Hepatocyte (in vitro differentiated cells): ENCODE results near the gene PITPNC1.

Experiments used
- EZH2 ChIP-seq: fragments of 200-600 bp; sonication (generic); IDR thresholded peaks from 2 replicates; pipeline ENCODE4 v1.6.1; 2016; ENCODE audit warnings: antibody characterized with exemption, mild to moderate bottlenecking, borderline replicate concordance
- EZH2phosphoT487 ChIP-seq: fragments of 200-600 bp; sonication (generic); IDR thresholded peaks from one replicate; pipeline ENCODE4 v1.6.1; 2018; ENCODE audit warnings: antibody characterized with exemption, mild to moderate bottlenecking, low read depth, moderate library complexity; ENCODE audit not compliant: unreplicated experiment, severe bottlenecking
- TF ChIP-seq, protein P1 (sequence below): fragments of 200-600 bp; sonication (generic); IDR thresholded peaks from 2 replicates; pipeline ENCODE4 v1.5.1; 2016; ENCODE audit warnings: antibody characterized with exemption, mild to moderate bottlenecking; ENCODE audit not compliant: poor library complexity

DNA sequence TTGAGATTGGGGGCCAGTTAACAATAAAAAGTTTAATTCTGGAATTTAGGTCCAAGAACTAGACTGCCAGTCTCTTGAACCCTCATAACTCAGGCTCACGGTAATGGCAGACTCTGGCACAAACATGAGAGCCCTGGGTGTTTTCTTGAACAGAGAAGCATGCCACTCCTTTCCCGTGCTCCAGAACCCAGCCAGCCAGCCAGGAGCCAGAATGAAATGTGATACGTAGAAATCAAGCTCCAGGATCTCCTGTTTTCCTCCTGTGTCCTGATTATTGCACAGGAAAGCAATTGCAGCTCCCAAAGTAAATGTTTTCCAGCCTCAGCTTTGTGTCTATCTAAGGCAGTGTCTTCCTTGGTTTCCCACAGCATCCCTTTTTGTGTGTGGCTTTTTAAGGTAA is 294.4 kb downstream of the PITPNC1 start:
- TF ChIP-seq, protein P1, sequence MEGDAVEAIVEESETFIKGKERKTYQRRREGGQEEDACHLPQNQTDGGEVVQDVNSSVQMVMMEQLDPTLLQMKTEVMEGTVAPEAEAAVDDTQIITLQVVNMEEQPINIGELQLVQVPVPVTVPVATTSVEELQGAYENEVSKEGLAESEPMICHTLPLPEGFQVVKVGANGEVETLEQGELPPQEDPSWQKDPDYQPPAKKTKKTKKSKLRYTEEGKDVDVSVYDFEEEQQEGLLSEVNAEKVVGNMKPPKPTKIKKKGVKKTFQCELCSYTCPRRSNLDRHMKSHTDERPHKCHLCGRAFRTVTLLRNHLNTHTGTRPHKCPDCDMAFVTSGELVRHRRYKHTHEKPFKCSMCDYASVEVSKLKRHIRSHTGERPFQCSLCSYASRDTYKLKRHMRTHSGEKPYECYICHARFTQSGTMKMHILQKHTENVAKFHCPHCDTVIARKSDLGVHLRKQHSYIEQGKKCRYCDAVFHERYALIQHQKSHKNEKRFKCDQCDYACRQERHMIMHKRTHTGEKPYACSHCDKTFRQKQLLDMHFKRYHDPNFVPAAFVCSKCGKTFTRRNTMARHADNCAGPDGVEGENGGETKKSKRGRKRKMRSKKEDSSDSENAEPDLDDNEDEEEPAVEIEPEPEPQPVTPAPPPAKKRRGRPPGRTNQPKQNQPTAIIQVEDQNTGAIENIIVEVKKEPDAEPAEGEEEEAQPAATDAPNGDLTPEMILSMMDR: no peak
- TF ChIP-seq EZH2phosphoT487: no peak
- TF ChIP-seq EZH2: no peak
